Keratinocyte (primary cell): ENCODE results near the gene SRD5A1.

ENCODE experiments used
- EZH2 ChIP-seq: IDR thresholded peaks from one replicate; pipeline ENCODE4 v1.6.1; 2012; ENCODE audit warnings: inconsistent platforms, mild to moderate bottlenecking, low read length, moderate library complexity
- TF ChIP-seq, protein P1 (sequence below), 3 experiments: IDR thresholded peaks in 1 of 3; conservative IDR thresholded peaks in 1 of 3; optimal IDR thresholded peaks in 1 of 3; 2 replicates in 2 of 3; 3 replicates in 1 of 3; pipeline versions ENCODE3 to v1.5.1; 2011; ENCODE audit warnings: low read length in 3 of 3, mild to moderate bottlenecking in 3 of 3, moderate library complexity in 2 of 3, control low read depth in 1 of 3, inconsistent platforms in 1 of 3; ENCODE audit not compliant: insufficient read depth in 2 of 3; ENCODE audit errors: extremely low read depth in 1 of 3

- no peak for TF ChIP-seq EZH2
- TF ChIP-seq, protein P1, sequence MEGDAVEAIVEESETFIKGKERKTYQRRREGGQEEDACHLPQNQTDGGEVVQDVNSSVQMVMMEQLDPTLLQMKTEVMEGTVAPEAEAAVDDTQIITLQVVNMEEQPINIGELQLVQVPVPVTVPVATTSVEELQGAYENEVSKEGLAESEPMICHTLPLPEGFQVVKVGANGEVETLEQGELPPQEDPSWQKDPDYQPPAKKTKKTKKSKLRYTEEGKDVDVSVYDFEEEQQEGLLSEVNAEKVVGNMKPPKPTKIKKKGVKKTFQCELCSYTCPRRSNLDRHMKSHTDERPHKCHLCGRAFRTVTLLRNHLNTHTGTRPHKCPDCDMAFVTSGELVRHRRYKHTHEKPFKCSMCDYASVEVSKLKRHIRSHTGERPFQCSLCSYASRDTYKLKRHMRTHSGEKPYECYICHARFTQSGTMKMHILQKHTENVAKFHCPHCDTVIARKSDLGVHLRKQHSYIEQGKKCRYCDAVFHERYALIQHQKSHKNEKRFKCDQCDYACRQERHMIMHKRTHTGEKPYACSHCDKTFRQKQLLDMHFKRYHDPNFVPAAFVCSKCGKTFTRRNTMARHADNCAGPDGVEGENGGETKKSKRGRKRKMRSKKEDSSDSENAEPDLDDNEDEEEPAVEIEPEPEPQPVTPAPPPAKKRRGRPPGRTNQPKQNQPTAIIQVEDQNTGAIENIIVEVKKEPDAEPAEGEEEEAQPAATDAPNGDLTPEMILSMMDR (optimal IDR thresholded peaks at IDR 0.05 in 1 of 3, IDR thresholded peaks at IDR 0.05 in 1 of 3, conservative IDR thresholded peaks at IDR 0.05 in 1 of 3; ENCODE audit: extremely low read depth in 1 of 3, insufficient read depth in 2 of 3, low read length in 3 of 3), result no peak
Observed at GRCh38 chr5:6585168-6585567, 48.1 kb upstream of the SRD5A1 start.
